Endothelial cell (in vitro differentiated cells): Measurements from ENCODE around the gene RPL7L1. TPM values are rescaled to one million over a fixed set of nuclear protein-coding genes. Genes with fewer than 3 reads are reported as not detected.

Source experiments
- DNase-seq: peaks from one replicate; pipeline ENCODE4 v3.0.0; 2021; ENCODE audit warnings: low spot score
- H3K27ac Mint-ChIP-seq: one replicate; pipeline ENCODE4 v1.8.0; 2021; ENCODE audit warnings: mixed read lengths, inconsistent platforms; ENCODE audit not compliant: unreplicated experiment
- H3K27me3 Mint-ChIP-seq: one replicate; pipeline ENCODE4 v1.8.0; 2021; ENCODE audit warnings: mild to moderate bottlenecking, moderate library complexity, mixed read lengths, inconsistent platforms; ENCODE audit not compliant: unreplicated experiment
- H3K36me3 Mint-ChIP-seq: one replicate; pipeline ENCODE4 v1.8.0; 2021; ENCODE audit warnings: mild to moderate bottlenecking, low read depth, mixed read lengths, inconsistent platforms; ENCODE audit not compliant: unreplicated experiment
- H3K4me1 Mint-ChIP-seq: one replicate; pipeline ENCODE4 v1.8.0; 2021; ENCODE audit warnings: mild to moderate bottlenecking, mixed read lengths, inconsistent platforms; ENCODE audit not compliant: unreplicated experiment
- H3K4me3 Mint-ChIP-seq: one replicate; pipeline ENCODE4 v1.8.0; 2021; ENCODE audit warnings: mild to moderate bottlenecking, mixed read lengths, inconsistent platforms; ENCODE audit not compliant: unreplicated experiment
- H3K9me3 Mint-ChIP-seq: one replicate; pipeline ENCODE4 v1.8.0; 2021; ENCODE audit warnings: mixed read lengths, inconsistent platforms; ENCODE audit not compliant: unreplicated experiment
- CTCF ChIP-seq: fragments of 200-600 bp; sonication (generic); IDR thresholded peaks from one replicate; pipeline ENCODE4 v1.5.0; 2021; ENCODE audit warnings: antibody characterized with exemption; ENCODE audit not compliant: unreplicated experiment
- long read RNA-seq: library from polyadenylated mRNA; unstranded; transcript quantifications from one replicate; pipeline ENCODE4 v2.0.0, GENCODE V29; 2020; ENCODE audit not compliant: unreplicated experiment
- total RNA-seq: library from RNA; stranded (reverse); fragmentation: NEBNext Ultra II Directional; extraction: Animal tissue kit (Norgen Biotek cat#: 25700); gene quantifications from one replicate; pipeline ENCODE4 v1.2.1, GENCODE V29; 2021; ENCODE audit not compliant: unreplicated experiment

The RPL7L1 gene
- 58.1 TPM for total RNA-seq
- long read RNA-seq, full-length matches to known transcripts, result 21 of 31 reads
- long read RNA-seq, partial matches to known transcripts, result 5 of 31 reads
- long read RNA-seq, other reads (novel, unspliced or antisense), result 5 of 31 reads

GRCh38 chr6:42879372-42880239 lies at the start of gene RPL7L1:
TSS of gene RPL7L1 (plus strand) at chr6:42879616. CDS start at chr6:42879911, 295 bp downstream.
- TF ChIP-seq CTCF, result no peak
- Mint-ChIP-seq H3K27ac (peak within 1 kb of the TSS; percentile 99), H3K9me3 (no peaks in the 10 kb centered on the region), H3K27me3 (peaks cover 3% of the 10 kb centered on the region), H3K4me1 (peaks cover 11% of the 10 kb centered on the region), H3K4me3 (peak within 1 kb of the TSS; percentile 100), H3K36me3 (peaks cover 18% of the 10 kb centered on the region)
- peak; percentile 66 for DNase-seq

GRCh38 chr6:42831237-42831636 lies 48.2 kb upstream of the RPL7L1 start:
- peak overlapping the region; percentile 32 for H3K4me3 Mint-ChIP-seq
- no peaks in the 10 kb centered on the region for H3K9me3 Mint-ChIP-seq
- H3K4me1 Mint-ChIP-seq, result no peaks in the 10 kb centered on the region
- H3K27me3 Mint-ChIP-seq, result peaks cover 1% of the 10 kb centered on the region
- H3K27ac Mint-ChIP-seq, result no peak overlapping the region
- TF ChIP-seq CTCF, result no peak
- DNase-seq, result no peak
- H3K36me3 Mint-ChIP-seq, result peaks cover 16% of the 10 kb centered on the region

GRCh38 chr6:42834056-42834455 lies 45.4 kb upstream of the RPL7L1 start:
- Mint-ChIP-seq H3K4me3 (no peak overlapping the region), H3K27me3 (peaks cover 1% of the 10 kb centered on the region), H3K4me1 (no peaks in the 10 kb centered on the region), H3K36me3 (peaks cover 11% of the 10 kb centered on the region), H3K27ac (no peak overlapping the region), H3K9me3 (no peaks in the 10 kb centered on the region)
- no peak for TF ChIP-seq CTCF
- no peak for DNase-seq

GRCh38 chr6:42841844-42842584 lies 37.4 kb upstream of the RPL7L1 start:
- Mint-ChIP-seq H3K27ac (no peak overlapping the region), H3K4me3 (no peak overlapping the region), H3K9me3 (no peaks in the 10 kb centered on the region), H3K36me3 (no peaks in the 10 kb centered on the region), H3K27me3 (peaks cover 5% of the 10 kb centered on the region), H3K4me1 (peaks cover 6% of the 10 kb centered on the region)
- no peak for TF ChIP-seq CTCF
- DNase-seq, result no peak
